Ishikawa (cell line): ENCODE data around the gene ANKRD33.

Experiments
- CEBPB ChIP-seq: IDR thresholded peaks from 2 replicates; pipeline ENCODE4 v1.6.1; 2012
- CREB1 ChIP-seq: IDR thresholded peaks from 2 replicates; pipeline ENCODE4 v1.6.1; 2012; ENCODE audit warnings: low read depth
- EGR1 ChIP-seq: IDR thresholded peaks from 2 replicates; pipeline ENCODE4 v1.6.1; 2012
- FOXM1 ChIP-seq: IDR thresholded peaks from 2 replicates; pipeline ENCODE4 v1.6.1; 2012; ENCODE audit warnings: low read depth, borderline replicate concordance
- NFIC ChIP-seq: IDR thresholded peaks from 2 replicates; pipeline ENCODE4 v1.6.1; 2012
- RAD21 ChIP-seq: IDR thresholded peaks from 2 replicates; pipeline ENCODE4 v1.6.1; 2012; ENCODE audit warnings: low read depth
- TAF1 ChIP-seq: IDR thresholded peaks from 2 replicates; pipeline ENCODE4 v1.6.1; 2012; ENCODE audit warnings: low read depth, mild to moderate bottlenecking
- TCF12 ChIP-seq: IDR thresholded peaks from 2 replicates; pipeline ENCODE4 v1.6.1; 2012; ENCODE audit warnings: low read depth
- TEAD4 ChIP-seq: IDR thresholded peaks from 2 replicates; pipeline ENCODE4 v1.6.1; 2012
- YY1 ChIP-seq: IDR thresholded peaks from 2 replicates; pipeline ENCODE4 v1.6.1; 2012; ENCODE audit warnings: low read depth
- ZBTB7A ChIP-seq: IDR thresholded peaks from 2 replicates; pipeline ENCODE4 v1.6.1; 2012; ENCODE audit warnings: low read depth
- TF ChIP-seq, protein P1 (sequence below): IDR thresholded peaks from 2 replicates; pipeline ENCODE4 v1.6.1; 2012
- TF ChIP-seq, protein P2 (sequence below): IDR thresholded peaks from 2 replicates; pipeline ENCODE4 v1.6.1; 2012
- TF ChIP-seq, protein P3 (sequence below): IDR thresholded peaks from 2 replicates; pipeline ENCODE4 v1.6.1; 2012; ENCODE audit warnings: low read depth, mild to moderate bottlenecking

The ANKRD33 gene

DNA sequence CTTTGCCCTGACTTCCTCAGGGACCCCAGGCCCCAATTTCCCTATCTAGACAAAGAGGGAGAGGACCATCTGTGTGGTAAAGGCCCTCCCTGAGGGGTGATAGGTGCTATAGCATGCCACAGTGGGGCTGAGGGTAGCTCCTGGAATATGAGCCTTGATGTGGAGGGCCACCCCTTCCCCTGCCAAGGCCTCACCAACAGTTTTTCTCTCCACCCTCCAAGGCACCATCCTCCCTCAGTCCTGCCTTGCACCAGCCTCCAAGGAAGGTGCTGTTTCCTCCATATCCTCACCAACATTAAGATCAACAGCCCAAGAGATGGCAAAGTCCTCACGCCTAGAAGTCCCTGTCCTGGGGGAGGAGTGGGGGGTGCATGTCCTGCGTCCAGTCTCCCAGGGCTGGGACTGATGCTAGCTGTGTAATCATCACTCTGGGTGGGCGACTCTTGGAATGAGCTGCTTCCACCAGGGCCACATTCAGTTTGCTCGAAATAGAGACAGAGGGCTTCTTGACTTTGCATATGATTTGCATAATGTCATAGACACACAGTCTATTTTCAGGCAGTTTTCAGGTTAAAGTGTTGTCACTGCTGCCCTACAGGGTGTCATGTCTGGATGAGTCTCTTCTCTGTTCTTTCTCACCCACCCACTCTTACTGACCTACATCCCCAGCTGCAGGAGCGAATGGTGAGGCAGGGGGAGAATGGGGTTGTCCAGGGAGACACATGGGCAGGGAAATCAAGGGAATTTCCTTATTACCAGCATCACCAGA lies 36.8 kb downstream of the ANKRD33 start:
- TF ChIP-seq, protein P1, sequence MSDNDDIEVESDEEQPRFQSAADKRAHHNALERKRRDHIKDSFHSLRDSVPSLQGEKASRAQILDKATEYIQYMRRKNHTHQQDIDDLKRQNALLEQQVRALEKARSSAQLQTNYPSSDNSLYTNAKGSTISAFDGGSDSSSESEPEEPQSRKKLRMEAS: no peak
- TF ChIP-seq TEAD4: no peak
- no peak for TF ChIP-seq YY1
- no peak for TF ChIP-seq ZBTB7A

DNA sequence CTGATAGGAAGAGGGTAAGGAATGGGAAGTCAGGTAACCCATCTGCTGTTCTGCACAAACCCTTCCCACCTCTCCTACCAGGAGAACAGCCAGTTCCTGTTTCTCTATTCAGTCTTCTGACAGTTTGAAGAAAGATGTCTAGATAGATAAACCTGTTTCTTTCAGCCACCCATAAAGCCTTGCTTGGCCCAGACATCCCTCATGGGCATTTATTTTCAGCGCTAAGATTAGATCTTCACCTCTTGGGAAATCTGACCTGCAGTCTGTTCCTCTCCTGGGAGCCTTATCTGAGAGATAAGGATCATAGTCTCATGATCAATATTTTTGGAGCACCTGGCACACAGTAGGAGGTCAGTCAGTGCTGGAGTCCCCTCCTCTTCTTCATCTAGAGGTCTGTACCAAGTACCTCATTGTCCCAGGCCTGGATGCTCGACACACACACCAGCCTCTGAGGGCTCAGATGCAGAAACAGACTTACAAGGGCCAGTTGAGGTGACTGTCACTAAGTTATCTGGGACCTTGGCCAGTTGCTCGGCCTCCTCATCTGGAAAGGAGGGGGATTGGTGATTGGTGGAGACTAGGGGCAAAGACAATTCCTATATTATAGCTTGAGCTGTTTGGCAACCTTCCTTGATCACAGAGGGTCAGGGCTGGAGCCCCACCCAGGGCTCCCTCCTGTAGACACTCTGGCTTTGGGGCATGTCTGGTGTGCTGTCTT lies 37.6 kb downstream of the ANKRD33 start:
- TF ChIP-seq NFIC: no peak
- no peak for TF ChIP-seq CREB1
- TF ChIP-seq, protein P2, sequence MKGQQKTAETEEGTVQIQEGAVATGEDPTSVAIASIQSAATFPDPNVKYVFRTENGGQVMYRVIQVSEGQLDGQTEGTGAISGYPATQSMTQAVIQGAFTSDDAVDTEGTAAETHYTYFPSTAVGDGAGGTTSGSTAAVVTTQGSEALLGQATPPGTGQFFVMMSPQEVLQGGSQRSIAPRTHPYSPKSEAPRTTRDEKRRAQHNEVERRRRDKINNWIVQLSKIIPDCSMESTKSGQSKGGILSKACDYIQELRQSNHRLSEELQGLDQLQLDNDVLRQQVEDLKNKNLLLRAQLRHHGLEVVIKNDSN: no peak

DNA sequence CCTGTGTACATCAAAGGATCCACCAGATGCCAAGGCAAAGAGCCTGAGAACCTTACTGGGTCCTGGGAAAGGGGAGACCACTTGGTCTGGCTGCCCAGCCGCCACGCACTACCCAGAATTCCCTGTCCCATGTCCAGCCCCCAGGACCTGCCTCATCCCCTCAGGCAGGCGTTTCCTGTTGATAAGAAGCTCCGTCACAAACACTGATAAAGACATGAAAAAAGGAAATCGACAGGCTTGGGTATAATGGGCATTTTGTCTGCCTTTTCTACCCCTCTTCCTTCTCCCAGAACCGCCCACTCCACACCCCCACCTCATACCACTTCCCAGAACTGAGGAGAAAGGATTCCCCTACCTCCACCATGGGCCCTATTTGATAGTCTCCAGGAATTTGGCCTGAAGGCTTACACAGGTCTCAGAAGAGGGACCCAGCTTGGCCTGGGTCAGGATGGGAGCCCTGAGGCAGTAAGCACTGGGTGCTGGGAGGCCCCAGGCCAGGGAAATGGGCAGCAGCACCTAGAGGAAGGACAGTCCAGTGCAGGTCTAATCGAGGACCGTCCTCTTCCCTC lies 38.2 kb downstream of the ANKRD33 start:
- TF ChIP-seq TAF1 (no peak), FOXM1 (no peak)
- TF ChIP-seq, protein P1: no peak

DNA sequence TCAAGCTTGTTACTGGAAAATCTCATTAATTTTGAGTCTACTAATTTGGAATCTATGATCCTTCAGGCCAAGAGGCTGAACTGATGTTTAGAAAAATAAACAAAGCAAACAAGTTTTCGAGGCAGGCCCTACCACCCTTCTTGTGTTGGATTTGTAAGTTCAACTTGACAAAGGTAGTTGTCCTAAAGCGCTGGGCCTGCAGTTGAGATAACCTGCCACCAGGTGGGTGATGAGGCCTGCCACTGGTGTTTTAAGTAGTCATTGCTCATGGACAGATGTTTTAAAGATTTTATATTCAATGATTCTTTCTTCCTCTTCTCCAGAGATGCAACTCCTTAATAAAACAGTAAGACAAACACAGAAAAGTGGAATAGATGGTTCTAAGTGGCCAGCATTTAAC lies 38.8 kb downstream of the ANKRD33 start:
- TF ChIP-seq CREB1 (no peak), RAD21 (peak; percentile 76)

DNA sequence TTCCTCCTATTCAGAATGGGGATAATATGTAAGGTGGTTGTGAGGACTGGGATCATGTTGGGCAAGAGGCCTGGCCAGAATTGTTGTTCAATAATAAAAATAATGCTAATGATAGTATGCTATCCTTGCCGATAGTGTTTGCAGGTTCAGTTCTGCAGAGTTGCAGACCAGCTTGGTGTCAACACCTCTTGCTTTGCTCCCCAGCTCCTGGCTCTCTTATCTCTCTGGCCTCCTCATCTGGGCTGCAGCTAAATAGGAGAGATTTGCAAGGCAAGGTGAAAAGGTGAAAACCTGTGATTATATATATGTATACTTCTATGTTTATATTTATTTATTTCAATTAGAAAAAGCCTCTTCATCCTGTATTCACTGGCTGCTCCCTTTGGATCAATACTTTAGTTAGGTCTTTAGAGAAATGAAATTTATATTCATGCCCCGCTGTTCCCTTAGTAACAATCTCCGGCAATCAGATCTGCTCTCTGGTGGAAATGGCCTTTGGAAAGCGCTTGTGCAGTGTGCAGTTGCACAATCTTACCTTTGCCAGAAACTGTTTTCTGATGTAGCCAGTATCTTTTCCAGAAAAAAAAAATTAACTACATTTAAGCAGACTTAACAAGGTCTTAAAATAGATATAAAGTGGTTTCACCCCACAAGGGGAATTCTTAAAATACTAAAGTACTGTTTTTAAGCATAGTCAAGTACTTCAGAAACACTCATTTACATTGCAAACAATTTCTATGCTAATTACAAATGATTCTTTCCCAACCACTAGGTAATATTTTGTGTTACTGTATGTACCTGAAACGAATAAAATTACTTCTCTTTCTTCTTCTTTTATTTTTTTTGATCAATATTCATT lies 44.5 kb downstream of the ANKRD33 start:
- TF ChIP-seq, protein P3, sequence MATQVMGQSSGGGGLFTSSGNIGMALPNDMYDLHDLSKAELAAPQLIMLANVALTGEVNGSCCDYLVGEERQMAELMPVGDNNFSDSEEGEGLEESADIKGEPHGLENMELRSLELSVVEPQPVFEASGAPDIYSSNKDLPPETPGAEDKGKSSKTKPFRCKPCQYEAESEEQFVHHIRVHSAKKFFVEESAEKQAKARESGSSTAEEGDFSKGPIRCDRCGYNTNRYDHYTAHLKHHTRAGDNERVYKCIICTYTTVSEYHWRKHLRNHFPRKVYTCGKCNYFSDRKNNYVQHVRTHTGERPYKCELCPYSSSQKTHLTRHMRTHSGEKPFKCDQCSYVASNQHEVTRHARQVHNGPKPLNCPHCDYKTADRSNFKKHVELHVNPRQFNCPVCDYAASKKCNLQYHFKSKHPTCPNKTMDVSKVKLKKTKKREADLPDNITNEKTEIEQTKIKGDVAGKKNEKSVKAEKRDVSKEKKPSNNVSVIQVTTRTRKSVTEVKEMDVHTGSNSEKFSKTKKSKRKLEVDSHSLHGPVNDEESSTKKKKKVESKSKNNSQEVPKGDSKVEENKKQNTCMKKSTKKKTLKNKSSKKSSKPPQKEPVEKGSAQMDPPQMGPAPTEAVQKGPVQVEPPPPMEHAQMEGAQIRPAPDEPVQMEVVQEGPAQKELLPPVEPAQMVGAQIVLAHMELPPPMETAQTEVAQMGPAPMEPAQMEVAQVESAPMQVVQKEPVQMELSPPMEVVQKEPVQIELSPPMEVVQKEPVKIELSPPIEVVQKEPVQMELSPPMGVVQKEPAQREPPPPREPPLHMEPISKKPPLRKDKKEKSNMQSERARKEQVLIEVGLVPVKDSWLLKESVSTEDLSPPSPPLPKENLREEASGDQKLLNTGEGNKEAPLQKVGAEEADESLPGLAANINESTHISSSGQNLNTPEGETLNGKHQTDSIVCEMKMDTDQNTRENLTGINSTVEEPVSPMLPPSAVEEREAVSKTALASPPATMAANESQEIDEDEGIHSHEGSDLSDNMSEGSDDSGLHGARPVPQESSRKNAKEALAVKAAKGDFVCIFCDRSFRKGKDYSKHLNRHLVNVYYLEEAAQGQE: no peak
- TF ChIP-seq NFIC: no peak
- TF ChIP-seq CEBPB: 0 out of 2 replicates have a peak, but pooled peaks have one; percentile 29
- TF ChIP-seq TAF1: no peak

DNA sequence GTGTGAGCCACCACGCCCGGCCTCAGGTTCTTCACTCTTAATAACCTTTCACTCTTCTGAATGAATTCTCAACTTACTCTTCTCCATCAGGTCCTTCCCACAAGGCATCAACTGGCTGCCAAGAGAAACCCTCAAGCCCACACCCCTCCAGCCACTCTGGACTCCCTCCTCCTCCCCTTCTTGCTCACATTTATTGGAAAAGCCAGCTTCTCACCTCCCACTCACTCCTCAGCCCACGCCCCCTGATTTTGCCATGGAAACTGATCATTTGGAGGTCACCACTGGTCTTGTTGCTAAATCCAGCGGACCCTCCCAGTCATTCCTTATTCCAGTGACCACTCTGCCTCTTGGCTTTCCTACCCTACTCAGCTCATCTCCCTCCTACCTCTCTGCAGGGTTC lies 46.2 kb downstream of the ANKRD33 start:
- TF ChIP-seq CREB1 (no peak), EGR1 (no peak), NFIC (no peak), CEBPB (no peak), TAF1 (no peak), TCF12 (no peak), TEAD4 (no peak), ZBTB7A (no peak), YY1 (no peak)
- TF ChIP-seq, protein P1: no peak
- TF ChIP-seq, protein P2: no peak
- TF ChIP-seq, protein P3: no peak
